T-helper 22 cell (primary cell): ENCODE results near the gene MORN5.

ENCODE experiments used
- DNase-seq: peaks from one replicate; pipeline ENCODE4 v3.0.0-alpha.2; 2020; ENCODE audit warnings: low read depth

The MORN5 gene

GRCh38 chr9:122192261-122192875 lies 32.7 kb downstream of the MORN5 start:
- DNase-seq: no peak

GRCh38 chr9:122192914-122193525 lies 33.3 kb downstream of the MORN5 start:
- no peak for DNase-seq

GRCh38 chr9:122193651-122194050 lies 33.9 kb downstream of the MORN5 start:
- DNase-seq: no peak

DNA sequence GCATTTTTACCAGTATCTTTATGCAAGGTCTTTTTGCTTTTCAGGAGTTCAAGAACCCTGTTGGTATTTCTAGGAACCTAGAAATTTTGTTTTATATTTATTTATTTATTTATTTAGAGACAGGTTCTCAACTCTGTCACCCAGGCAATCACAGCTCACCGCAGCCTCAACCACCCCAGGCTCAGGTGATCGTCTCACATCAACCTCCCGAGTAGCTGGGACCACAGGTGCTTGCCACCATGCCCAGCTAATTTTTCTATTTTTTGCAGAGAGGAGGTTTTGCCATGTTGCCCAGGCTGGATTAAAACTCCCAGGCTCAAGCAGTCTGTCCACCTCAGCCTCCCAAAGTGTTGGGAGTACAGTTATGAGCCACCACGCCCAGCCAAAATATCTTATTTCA lies 36.2 kb downstream of the MORN5 start:
- DNase-seq: no peak

GRCh38 chr9:122197426-122197825 lies 37.7 kb downstream of the MORN5 start:
- DNase-seq: no peak

DNA sequence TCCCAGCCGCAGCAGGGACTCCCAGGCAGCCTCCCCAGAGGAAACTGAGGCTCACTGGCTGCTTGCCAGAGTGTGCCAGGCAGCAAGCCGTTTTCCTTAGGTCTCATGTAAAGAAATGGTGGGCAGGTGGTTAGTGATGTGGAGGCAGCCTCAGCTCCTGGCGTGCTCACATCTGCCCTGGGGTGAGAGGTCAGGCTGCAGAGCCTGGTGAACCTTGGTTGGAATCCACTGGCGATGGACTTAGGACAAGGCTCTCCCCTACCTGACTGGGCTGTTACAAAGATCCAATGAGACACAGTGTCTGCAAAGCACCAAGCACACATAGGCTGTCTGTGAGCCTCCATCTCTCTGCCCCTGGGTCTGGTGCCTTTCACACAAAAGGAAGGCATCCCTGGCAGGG lies 38.2 kb downstream of the MORN5 start:
- DNase-seq: no peak

GRCh38 chr9:122200960-122201595 lies 41.4 kb downstream of the MORN5 start:
- DNase-seq: no peak

GRCh38 chr9:122201641-122202040 lies 41.9 kb downstream of the MORN5 start:
- DNase-seq: no peak

- no peak for DNase-seq
Measured at GRCh38 chr9:122202111-122202510, 42.4 kb downstream of the MORN5 start.

DNA sequence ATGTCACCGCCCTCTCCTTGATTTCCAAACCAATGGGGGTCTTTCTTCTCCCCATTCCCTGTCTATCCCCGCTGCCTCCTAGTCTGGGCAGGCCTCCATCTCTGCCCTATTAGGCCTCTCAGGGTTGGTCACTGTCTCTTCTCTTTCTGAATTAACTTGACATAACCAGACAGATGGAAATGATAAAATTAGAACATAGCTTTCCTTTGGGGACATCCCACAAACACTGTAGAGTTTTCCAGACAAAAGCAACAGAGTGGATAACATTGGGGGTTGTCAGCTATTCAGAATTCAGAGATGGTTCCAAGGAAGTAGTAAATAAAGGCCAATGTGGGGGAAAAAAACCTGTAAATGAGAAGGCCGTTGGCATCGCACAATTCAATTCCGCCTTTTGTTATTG lies 44.3 kb downstream of the MORN5 start:
- DNase-seq: no peak

DNA sequence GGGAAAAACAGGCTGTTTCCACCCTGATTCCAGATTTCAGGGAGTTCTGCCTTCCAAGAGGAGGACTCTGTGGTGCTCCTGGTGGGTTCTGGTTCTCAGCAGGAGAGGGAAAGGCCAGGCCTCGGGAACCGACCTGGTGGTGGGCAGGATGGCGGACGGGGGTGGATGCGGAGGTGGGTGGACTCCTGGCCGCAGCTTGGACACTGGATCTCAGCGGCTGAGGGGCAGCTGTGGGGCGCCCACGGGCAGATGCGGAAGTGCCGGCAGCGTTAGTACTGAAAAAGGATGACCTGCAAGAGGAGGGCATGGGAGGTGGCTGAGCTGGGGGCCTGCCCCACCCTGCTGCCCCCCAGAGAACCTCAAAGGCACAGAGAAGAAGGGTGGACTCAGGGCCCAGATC lies 44.8 kb downstream of the MORN5 start:
- DNase-seq: no peak

DNA sequence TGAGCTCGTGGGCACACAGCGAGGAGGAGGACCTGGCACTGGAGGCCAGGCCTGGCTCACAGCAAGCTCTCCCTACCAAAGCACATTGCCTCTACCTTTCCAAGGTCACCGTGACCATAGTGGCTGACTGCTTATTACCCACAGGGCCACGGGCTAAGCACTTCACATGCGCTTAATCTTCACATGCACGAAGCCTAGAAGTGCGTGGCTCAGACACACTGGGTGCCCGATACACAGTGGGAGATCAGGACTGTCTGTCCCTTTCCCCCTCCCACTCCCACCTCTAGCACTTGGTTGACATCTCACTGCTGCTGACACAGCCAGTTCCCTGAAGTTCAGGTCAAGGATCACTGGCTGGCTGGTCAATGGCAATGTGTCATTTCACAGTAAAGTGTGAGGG lies 45.5 kb downstream of the MORN5 start:
- no peak for DNase-seq

DNA sequence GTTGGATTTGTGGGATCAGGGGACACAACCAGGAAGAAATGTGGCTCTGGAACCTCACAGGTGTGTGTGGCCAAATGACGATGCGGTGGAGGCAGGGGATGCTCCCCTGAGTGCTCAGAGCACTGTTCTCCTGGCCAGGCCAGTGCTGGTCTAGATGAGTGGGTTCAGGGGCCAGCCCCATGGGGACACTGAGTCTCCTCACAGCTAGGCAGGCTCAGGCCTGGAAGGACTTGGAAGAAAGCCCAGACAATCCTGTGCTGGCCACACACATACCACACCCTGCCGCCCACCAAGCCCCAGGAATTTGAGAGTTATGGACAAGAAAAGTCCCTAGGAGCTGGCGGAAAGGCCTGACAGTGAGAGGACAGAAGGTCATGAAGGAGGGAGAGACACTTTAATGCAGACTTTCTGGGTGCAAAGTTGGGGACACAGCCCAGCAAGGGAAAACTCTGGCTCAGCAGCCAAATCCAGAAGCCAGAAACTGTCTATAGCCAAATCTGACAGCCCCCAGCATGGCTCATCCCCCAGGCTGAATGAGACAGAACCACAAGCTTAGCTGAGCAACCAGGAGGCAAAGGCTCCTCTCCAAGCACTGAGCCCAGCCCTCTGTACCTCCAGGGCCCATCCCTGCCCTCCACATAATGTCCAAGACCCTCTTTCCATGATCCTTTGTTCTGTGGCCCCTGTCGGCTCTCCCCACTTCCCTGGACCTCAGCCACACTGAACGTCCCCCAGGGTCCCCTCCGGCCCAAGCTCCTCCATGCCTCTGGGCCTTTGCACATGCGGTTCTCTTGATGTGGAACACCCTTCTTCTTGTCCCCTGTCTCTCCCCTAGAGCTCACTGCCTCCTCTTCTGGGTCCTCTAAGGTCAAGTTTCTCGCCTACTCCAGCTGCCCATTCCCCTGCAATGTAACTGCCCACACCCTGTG lies 46.7 kb downstream of the MORN5 start:
- no peak for DNase-seq

GRCh38 chr9:122207096-122207495 lies 47.4 kb downstream of the MORN5 start:
- no peak for DNase-seq

DNA sequence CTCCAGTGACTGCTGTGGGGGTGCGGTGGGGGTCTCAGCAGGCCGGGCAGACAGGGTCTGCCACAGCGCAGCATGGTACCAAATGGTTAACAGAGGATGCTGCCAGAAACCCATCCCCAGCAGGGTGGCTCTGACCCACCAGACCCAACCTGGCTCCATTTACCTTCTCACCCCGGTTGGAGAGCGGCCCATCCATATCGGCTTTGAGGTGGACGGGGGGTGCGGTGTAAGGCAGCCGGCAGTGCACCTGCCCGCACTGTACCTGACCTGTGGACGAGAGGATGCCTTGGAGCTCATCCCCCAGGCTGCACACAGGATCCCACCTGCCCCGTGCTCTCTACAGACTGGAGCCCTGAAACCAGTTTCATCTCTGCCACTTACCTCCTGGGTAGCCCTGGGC lies 49.7 kb downstream of the MORN5 start:
- no peak for DNase-seq

- no peak for DNase-seq
Measured at GRCh38 chr9:122212473-122213004, 52.8 kb downstream of the MORN5 start.

DNA sequence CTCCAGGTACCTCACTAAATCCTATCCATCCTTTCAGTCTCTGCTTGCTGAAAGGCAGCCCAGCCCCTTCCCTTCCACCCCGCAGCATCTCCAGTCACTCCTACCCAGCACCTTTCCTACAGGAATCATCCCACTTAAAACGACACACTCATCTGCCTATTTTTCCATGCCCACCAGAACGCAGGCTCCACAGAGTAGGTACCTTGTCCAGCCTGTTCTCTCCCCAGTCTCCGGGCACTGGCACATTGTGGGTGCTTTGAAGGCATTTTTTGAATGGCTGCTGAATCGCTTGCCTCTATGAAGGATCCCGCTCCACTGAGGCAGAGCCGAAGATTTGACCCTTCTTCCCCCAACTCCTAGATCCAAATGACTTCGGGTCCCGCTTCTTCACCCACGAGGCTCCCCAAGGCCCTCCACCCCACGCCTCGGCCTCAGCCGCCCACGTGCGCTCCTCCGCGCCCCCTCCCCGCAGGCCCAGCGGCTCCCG lies 53.4 kb downstream of the MORN5 start:
- DNase-seq: no peak

DNA sequence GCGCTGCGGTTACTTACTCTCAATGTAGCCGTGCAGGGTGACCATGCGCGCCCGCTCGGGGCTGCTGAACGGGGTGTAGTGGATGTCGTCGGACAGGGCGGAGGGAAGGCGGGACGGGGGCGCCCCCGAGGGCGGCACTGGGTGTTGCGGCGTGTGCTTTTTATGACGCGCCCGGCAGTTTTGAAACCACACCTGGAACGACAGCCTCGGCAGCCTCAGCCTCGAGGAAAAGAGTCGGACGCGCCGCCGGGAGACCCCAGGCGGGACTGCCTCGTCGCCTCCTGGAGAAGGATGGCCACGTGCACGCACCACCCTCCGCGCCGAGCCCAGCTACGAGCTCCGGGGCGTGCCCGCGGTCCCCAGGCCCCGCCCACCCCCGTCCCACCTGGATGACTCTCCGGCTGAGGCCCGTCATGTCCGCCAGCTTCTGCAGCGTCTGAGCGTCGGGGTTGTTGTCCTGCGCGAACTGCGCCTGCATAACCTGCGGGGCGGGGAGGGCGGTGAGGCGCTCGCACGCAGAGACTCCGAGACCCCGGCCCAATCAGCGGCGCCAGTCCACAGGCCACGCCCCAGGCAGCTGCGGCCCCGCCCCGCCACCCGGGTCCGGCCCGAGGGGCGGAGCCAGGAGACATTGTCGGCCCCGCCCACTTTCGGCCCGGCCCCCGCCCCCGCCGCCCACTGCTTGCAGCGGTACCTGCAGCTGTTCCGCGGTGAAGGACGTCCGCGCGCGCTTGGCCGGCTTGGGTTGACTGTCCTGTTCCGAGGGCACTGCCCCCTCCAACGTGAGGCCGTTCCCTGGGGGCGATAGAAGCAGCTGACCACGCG lies 54.1 kb downstream of the MORN5 start:
- DNase-seq: no peak

DNA sequence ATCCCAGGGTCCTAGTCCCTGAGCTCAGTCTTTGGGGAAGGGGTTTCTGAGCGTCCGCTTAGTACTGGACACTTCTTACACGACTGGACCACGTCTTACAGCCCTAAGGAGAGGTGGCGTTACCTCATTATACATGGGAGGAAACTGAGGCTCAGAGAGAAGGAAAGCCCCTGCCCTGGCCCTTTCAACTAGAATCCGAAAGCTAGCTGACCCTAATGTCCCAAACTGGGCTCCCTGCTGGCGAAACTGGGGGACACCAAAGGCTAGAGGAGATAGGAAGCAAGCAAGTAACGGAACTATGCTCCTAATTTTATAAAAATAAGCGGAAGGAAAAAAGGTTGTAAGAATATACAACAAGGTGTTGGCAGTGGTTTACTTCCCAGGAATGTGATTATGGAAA lies 54.8 kb downstream of the MORN5 start:
- DNase-seq: no peak

DNA sequence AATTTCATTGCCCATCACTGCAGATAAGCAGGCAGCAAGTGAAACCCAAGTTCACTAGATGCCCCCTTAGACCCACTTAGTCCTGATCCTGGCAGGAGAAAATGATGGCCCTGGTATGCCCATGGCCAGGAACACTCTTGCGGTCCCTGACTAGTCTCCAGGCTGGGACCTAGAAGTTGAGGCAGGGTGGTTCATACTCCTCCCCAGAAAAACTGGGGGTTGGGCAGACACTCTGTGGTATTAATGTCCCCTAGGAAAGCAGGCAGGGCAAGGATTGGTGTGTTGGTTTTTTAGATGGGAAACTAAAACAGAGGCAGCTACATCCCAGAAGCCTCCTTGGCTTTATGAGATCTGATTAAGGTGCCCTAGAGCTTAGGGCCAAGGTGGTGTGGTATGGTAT lies 56.0 kb downstream of the MORN5 start:
- no peak for DNase-seq

GRCh38 chr9:122216138-122216797 lies 56.6 kb downstream of the MORN5 start:
- no peak for DNase-seq
